MCF 10A (cell line): ENCODE measurements around the gene MLH3. TPM values are rescaled to one million over a fixed set of nuclear protein-coding genes. Genes with fewer than 3 reads are reported as not detected.

ENCODE experiments used
- BruUV-seq: library from RNA; stranded (reverse); fragments of 400-500 nt; replicated peaks from 2 replicates; lab custom pipeline; 2021; lab: Mats Ljungman, UMichigan
- CTCF ChIA-PET: fragments of 300-600 bp; sonication (Branson Sonifier 250); formaldehyde crosslinking; extraction: SDS; loops from one replicate; lab custom pipeline; 2021; ENCODE audit warnings: antibody characterized with exemption, inconsistent platforms; lab: Yijun Ruan, JAX
- POLR2A ChIA-PET: fragments of 300-600, 350-650 bp; sonication (Branson Sonifier 250); formaldehyde crosslinking; extraction: SDS; loops from one replicate; lab custom pipeline; 2020; ENCODE audit warnings: antibody characterized with exemption, inconsistent platforms; lab: Yijun Ruan, JAX
- DNase-seq: peaks from one replicate; pipeline ENCODE4 v3.0.0-alpha.2; 2018; ENCODE audit not compliant: unreplicated experiment
- H3K27ac Mint-ChIP-seq: one replicate; pipeline ENCODE4 v1.8.0; 2022; ENCODE audit warnings: mild to moderate bottlenecking, low read depth, mixed read lengths; ENCODE audit not compliant: unreplicated experiment
- H3K27me3 Mint-ChIP-seq: one replicate; pipeline ENCODE4 v1.8.0; 2022; ENCODE audit warnings: mixed read lengths; ENCODE audit not compliant: insufficient read depth, unreplicated experiment
- H3K36me3 Mint-ChIP-seq: one replicate; pipeline ENCODE4 v1.8.0; 2022; ENCODE audit warnings: mild to moderate bottlenecking, moderate library complexity, mixed read lengths; ENCODE audit not compliant: insufficient read depth, unreplicated experiment
- H3K4me1 Mint-ChIP-seq: one replicate; pipeline ENCODE4 v1.8.0; 2022; ENCODE audit warnings: mixed read lengths; ENCODE audit not compliant: insufficient read depth, unreplicated experiment
- H3K4me3 Mint-ChIP-seq: one replicate; pipeline ENCODE4 v1.8.0; 2022; ENCODE audit warnings: mild to moderate bottlenecking, moderate library complexity, mixed read lengths; ENCODE audit not compliant: unreplicated experiment
- H3K9me3 Mint-ChIP-seq: one replicate; pipeline ENCODE4 v1.8.0; 2022; ENCODE audit warnings: mixed read lengths; ENCODE audit not compliant: unreplicated experiment
- intact Hi-C: fragments of 100-400 bp; cut with micrococcal nuclease; formaldehyde crosslinking; loops from 2 replicates; pipeline ENCODE4 v1.14.1; 2022
- total RNA-seq: library from RNA; stranded (reverse); gene quantifications from 2 replicates; pipeline ENCODE4 v1.2.3, GENCODE V29; 2022
- TF ChIP-seq, protein P1 (sequence below): fragments of 200-600 bp; IDR thresholded peaks from one replicate; pipeline ENCODE4 v1.8.0; 2022; ENCODE audit warnings: antibody characterized with exemption, mild to moderate bottlenecking; ENCODE audit not compliant: unreplicated experiment

MLH3 gene
- total RNA-seq, 1 experiment from 2014 or later, result 28.2 TPM

GRCh38 chr14:75042035-75042434 lies 9.2 kb downstream of the MLH3 start:
- TF ChIP-seq, protein P1, sequence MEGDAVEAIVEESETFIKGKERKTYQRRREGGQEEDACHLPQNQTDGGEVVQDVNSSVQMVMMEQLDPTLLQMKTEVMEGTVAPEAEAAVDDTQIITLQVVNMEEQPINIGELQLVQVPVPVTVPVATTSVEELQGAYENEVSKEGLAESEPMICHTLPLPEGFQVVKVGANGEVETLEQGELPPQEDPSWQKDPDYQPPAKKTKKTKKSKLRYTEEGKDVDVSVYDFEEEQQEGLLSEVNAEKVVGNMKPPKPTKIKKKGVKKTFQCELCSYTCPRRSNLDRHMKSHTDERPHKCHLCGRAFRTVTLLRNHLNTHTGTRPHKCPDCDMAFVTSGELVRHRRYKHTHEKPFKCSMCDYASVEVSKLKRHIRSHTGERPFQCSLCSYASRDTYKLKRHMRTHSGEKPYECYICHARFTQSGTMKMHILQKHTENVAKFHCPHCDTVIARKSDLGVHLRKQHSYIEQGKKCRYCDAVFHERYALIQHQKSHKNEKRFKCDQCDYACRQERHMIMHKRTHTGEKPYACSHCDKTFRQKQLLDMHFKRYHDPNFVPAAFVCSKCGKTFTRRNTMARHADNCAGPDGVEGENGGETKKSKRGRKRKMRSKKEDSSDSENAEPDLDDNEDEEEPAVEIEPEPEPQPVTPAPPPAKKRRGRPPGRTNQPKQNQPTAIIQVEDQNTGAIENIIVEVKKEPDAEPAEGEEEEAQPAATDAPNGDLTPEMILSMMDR, result no peak
- ChIA-PET POLR2A (no interaction called here), CTCF (no interaction called here)
- BruUV-seq, result no TSS peak
- no peak overlapping the region for H3K4me3 Mint-ChIP-seq
- peaks cover 15% of the 10 kb centered on the region for H3K4me1 Mint-ChIP-seq
- intact Hi-C loops, result no loop called here
- H3K9me3 Mint-ChIP-seq, result no peaks in the 10 kb centered on the region
- H3K36me3 Mint-ChIP-seq, result peaks cover 62% of the 10 kb centered on the region
- DNase-seq, result no peak
- no peaks in the 10 kb centered on the region for H3K27me3 Mint-ChIP-seq
- no peak overlapping the region for H3K27ac Mint-ChIP-seq

DNA sequence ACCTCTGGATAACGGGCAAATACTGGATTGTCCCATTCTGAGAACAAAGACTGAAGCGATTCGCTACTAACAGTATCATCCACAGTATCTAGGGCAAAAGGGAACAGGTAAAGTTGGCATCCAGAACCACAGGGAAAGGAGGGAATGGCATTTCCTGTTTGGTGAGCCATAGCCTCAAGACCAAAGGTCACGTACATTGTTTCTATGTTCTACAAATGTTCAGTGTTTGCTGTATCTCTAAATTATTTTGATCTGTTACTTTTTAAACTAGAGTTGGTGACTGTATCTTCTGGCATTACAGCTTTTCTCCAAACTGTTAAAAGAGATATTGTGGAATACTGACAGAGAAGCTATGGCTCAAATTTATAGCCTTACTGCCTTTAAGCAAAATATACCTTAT lies 9.7 kb downstream of the MLH3 start:
- DNase-seq, result no peak
- intact Hi-C loops, result no loop called here
- Mint-ChIP-seq H3K36me3 (peaks cover 67% of the 10 kb centered on the region), H3K4me3 (no peak overlapping the region), H3K9me3 (no peaks in the 10 kb centered on the region), H3K4me1 (peaks cover 15% of the 10 kb centered on the region), H3K27me3 (no peaks in the 10 kb centered on the region), H3K27ac (no peak overlapping the region)
- ChIA-PET POLR2A (no interaction called here), CTCF (no interaction called here)
- TF ChIP-seq, protein P1, result no peak
- no TSS peak for BruUV-seq

- no peak for DNase-seq
- POLR2A ChIA-PET, result interaction anchor here (1.0 to 1.5 kb wide), 2 partner anchors 9 to 38 kb away, joined by 4 to 5 read pairs; partner anchors contain the start of gene EIF2B2
- peaks cover 71% of the 10 kb centered on the region for H3K36me3 Mint-ChIP-seq
- intact Hi-C loops, result no loop called here
- H3K27me3 Mint-ChIP-seq, result no peaks in the 10 kb centered on the region
- H3K4me1 Mint-ChIP-seq, result peaks cover 15% of the 10 kb centered on the region
- H3K27ac Mint-ChIP-seq, result no peak overlapping the region
- BruUV-seq, result no TSS peak
- TF ChIP-seq, protein P1, result no peak
- CTCF ChIA-PET, result no interaction called here
- no peaks in the 10 kb centered on the region for H3K9me3 Mint-ChIP-seq
- H3K4me3 Mint-ChIP-seq, result no peak overlapping the region
Observed at GRCh38 chr14:75040959-75041358, 10.3 kb downstream of the MLH3 start.

- H3K9me3 Mint-ChIP-seq, result no peaks in the 10 kb centered on the region
- CTCF ChIA-PET, result no interaction called here
- H3K4me1 Mint-ChIP-seq, result peaks cover 10% of the 10 kb centered on the region
- TF ChIP-seq, protein P1, result no peak
- BruUV-seq, result no TSS peak
- H3K36me3 Mint-ChIP-seq, result peaks cover 72% of the 10 kb centered on the region
- intact Hi-C loops, result no loop called here
- no peak for DNase-seq
- POLR2A ChIA-PET, result interaction anchor here (1.0 to 1.5 kb wide), 2 partner anchors 9 to 37 kb away, joined by 4 to 5 read pairs; partner anchors contain the start of gene EIF2B2
- no peak overlapping the region for H3K4me3 Mint-ChIP-seq
- no peak overlapping the region for H3K27ac Mint-ChIP-seq
- H3K27me3 Mint-ChIP-seq, result no peaks in the 10 kb centered on the region
Observed at GRCh38 chr14:75040507-75040906, 10.8 kb downstream of the MLH3 start.
